ENCODE results near the gene DNAJC13. TPM values are rescaled to one million over a fixed set of nuclear protein-coding genes. Genes with fewer than 3 reads are reported as not detected.

DNAJC13 gene
- total and polyA plus RNA-seq, 12 donors = 6.3 to 40.5 (median 30.8) TPM

GRCh38 chr3:132456136-132456535 lies 38.8 kb downstream of the DNAJC13 start:
- no peak for TF ChIP-seq CTCF (IDR thresholded peaks at IDR 0.05)
- Histone ChIP-seq H3K36me3 (peaks cover 0 to 100% (median 48%) of the 10 kb centered on the region in 9 donors), H3K27ac (no peak overlapping the region), H3K4me3 (no peak overlapping the region), H3K27me3 (no peaks in the 10 kb centered on the region), H3K9me3 (no peaks in the 10 kb centered on the region), H3K4me1 (peaks cover 0 to 7% (median 0%) of the 10 kb centered on the region in 9 donors)
- no peak for DNase-seq
- ATAC-seq = no peak
- intact Hi-C loops (cut with DNase I) = no loop called here
- WGBS, 2 donors = 96 to 100% methylated on average over 3 of the region's 3 CpGs

GRCh38 chr3:132456571-132456970 lies 39.3 kb downstream of the DNAJC13 start:
- Histone ChIP-seq H3K4me1 (peaks cover 0 to 7% (median 0%) of the 10 kb centered on the region in 9 donors), H3K9me3 (no peaks in the 10 kb centered on the region), H3K4me3 (no peak overlapping the region), H3K27me3 (no peaks in the 10 kb centered on the region), H3K36me3 (peaks cover 0 to 100% (median 50%) of the 10 kb centered on the region in 9 donors), H3K27ac (no peak overlapping the region)
- no peak for TF ChIP-seq CTCF (IDR thresholded peaks at IDR 0.05)
- DNase-seq (no peak), ATAC-seq (no peak)
- intact Hi-C loops (cut with DNase I) = no loop called here
- 93 to 96% methylated on average over 3 of the region's 3 CpGs for WGBS, 2 donors

GRCh38 chr3:132457286-132457685 lies 40.0 kb downstream of the DNAJC13 start:
- peaks cover 0 to 7% (median 0%) of the 10 kb centered on the region in 9 donors for H3K4me1 ChIP-seq
- H3K27me3 ChIP-seq = no peaks in the 10 kb centered on the region
- H3K4me3 ChIP-seq = no peak overlapping the region
- H3K27ac ChIP-seq = no peak overlapping the region
- no peaks in the 10 kb centered on the region for H3K9me3 ChIP-seq
- WGBS, 2 donors = 97 to 98% methylated on average over 1 of the region's 1 CpG
- H3K36me3 ChIP-seq = peaks cover 0 to 100% (median 53%) of the 10 kb centered on the region in 9 donors
- intact Hi-C loops (cut with DNase I) = no loop called here
- no peak for ATAC-seq
- TF ChIP-seq CTCF (IDR thresholded peaks at IDR 0.05) = no peak
- DNase-seq = no peak

- Histone ChIP-seq H3K27me3 (no peaks in the 10 kb centered on the region), H3K9me3 (no peaks in the 10 kb centered on the region), H3K27ac (no peak overlapping the region), H3K4me1 (peaks cover 0 to 7% (median 0%) of the 10 kb centered on the region in 9 donors), H3K4me3 (no peak overlapping the region), H3K36me3 (peaks cover 0 to 100% (median 55%) of the 10 kb centered on the region in 9 donors)
- ATAC-seq (no peak), DNase-seq (no peak)
- intact Hi-C loops (cut with DNase I) = no loop called here
- 97 to 99% methylated on average over 3 of the region's 3 CpGs for WGBS, 2 donors
- TF ChIP-seq CTCF (IDR thresholded peaks at IDR 0.05) = no peak
Observed at GRCh38 chr3:132459551-132459950, 42.2 kb downstream of the DNAJC13 start.

Measured in heart right ventricle (tissue), 16 donors.